ENCODE data around the gene HLTF. TPM values are rescaled to one million over a fixed set of nuclear protein-coding genes. Genes with fewer than 3 reads are reported as not detected.

HLTF gene
- total RNA-seq, 1 donor = 56.6 TPM

- DNase-seq (ENCODE audit: low read depth) = no peak
- no peak overlapping the region for H3K4me3 ChIP-seq (ENCODE audit: low read depth, low read length)
- TF ChIP-seq, protein P1, sequence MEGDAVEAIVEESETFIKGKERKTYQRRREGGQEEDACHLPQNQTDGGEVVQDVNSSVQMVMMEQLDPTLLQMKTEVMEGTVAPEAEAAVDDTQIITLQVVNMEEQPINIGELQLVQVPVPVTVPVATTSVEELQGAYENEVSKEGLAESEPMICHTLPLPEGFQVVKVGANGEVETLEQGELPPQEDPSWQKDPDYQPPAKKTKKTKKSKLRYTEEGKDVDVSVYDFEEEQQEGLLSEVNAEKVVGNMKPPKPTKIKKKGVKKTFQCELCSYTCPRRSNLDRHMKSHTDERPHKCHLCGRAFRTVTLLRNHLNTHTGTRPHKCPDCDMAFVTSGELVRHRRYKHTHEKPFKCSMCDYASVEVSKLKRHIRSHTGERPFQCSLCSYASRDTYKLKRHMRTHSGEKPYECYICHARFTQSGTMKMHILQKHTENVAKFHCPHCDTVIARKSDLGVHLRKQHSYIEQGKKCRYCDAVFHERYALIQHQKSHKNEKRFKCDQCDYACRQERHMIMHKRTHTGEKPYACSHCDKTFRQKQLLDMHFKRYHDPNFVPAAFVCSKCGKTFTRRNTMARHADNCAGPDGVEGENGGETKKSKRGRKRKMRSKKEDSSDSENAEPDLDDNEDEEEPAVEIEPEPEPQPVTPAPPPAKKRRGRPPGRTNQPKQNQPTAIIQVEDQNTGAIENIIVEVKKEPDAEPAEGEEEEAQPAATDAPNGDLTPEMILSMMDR (IDR thresholded peaks at IDR 0.05; ENCODE audit: insufficient read depth, low read depth, low read length) = no peak
These were observed 80.9 kb downstream of the HLTF start for GRCh38 chr3:149005416-149005815.

DNA sequence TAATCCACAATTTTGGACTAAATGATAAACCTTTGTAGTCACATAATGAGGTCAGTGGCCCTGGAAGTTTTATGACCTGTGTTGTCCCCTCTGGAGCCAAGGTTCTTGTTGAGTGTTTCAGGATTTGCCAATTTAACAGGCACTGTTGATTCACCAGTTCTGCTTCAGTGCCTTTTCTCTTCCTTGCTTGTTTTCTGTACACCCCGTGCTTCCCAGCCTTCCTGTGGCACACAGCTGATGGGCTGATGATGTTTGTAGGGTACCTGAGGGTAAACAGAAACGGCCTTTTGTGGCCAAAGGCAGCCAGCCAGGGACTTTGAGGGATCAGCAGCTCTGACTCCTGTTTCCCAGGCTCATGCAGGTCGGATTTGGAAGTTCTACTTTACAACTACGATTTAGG lies 81.7 kb downstream of the HLTF start:
- TF ChIP-seq, protein P1 (IDR thresholded peaks at IDR 0.05; ENCODE audit: insufficient read depth, low read depth, low read length) = no peak
- peak; percentile 48 for DNase-seq (ENCODE audit: low read depth)
- no peak overlapping the region for H3K4me3 ChIP-seq (ENCODE audit: low read depth, low read length)

DNA sequence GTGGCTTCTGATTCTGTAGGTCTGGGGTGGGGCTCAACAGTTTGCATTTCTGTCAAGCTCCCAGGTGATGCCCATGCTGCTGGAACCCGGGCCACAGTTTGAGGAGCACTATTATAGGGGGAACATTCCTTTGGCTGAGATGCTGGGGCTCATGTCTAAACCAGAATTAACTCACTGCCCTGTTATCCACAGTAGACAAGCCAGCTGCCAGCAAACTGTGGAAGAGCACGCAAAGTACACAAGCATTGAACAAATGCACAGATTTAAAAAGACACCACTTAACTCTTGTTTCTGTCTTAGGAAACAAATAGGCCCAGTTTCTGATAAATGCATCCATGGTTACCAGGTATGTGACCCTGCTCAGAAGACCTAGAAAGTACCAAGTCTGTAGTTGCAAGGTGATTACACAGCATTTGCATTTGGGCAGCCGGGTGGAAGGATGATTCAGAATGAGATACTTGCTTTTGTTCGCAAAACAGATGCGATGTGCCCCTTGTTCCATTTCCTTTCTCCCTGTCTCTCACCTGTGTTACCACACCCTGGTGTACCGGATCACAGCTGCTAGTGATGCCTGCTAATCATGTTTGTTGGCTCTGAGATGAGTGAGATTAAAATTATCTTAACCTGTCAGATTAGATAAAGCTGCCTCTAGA lies 82.6 kb downstream of the HLTF start:
- H3K4me3 ChIP-seq (ENCODE audit: low read depth, low read length) = no peak overlapping the region
- DNase-seq (ENCODE audit: low read depth) = no peak
- TF ChIP-seq, protein P1 (IDR thresholded peaks at IDR 0.05; ENCODE audit: insufficient read depth, low read depth, low read length) = no peak

DNA sequence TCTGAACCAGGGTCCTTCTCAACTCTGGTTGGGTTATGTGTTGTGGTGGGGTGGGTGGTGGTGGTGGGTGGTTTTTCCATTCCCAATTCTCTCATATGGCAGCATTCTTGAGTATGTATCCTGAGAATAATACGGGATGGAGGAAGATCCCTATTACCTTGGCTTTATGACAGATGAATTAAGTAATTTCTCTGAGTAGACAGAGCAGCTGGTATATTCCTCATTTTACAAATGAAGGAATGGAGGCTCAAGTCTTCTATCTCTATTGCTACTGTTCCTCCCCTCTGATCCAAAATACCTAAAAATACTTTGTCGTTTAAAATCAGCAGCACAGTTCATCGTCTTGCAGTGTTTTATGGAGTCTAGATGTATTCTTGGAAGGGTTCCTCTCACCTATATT lies 84.6 kb downstream of the HLTF start:
- no peak overlapping the region for H3K4me3 ChIP-seq (ENCODE audit: low read depth, low read length)
- no peak for DNase-seq (ENCODE audit: low read depth)
- TF ChIP-seq, protein P1 (IDR thresholded peaks at IDR 0.05; ENCODE audit: insufficient read depth, low read depth, low read length) = no peak

GRCh38 chr3:149000206-149000745 lies 86.1 kb downstream of the HLTF start:
- TF ChIP-seq, protein P1 (IDR thresholded peaks at IDR 0.05; ENCODE audit: insufficient read depth, low read depth, low read length) = no peak
- no peak overlapping the region for H3K4me3 ChIP-seq (ENCODE audit: low read depth, low read length)
- no peak for DNase-seq (ENCODE audit: low read depth)

DNA sequence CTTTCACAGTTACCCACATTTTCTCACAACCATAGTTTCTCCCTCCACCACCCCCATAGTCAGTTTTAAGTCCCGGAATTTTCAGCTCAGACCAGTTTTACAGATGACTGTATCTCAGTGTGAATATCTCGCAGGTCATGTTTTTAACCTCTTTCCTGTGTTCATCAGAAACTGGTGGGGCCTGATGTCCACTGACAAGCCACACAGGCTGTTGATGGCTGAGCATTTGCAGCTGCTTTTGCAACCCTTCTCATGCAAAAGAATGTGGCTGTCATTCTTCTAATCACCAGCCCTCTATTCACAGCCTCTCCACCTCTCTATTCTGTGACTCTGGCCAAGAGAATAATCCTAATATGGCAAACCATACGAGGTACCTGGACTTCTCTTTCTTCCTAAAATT lies 86.5 kb downstream of the HLTF start:
- TF ChIP-seq, protein P1 (IDR thresholded peaks at IDR 0.05; ENCODE audit: insufficient read depth, low read depth, low read length) = no peak
- DNase-seq (ENCODE audit: low read depth) = no peak
- H3K4me3 ChIP-seq (ENCODE audit: low read depth, low read length) = no peak overlapping the region

Data from fibroblast of villous mesenchyme (primary cell).